ENCODE measurements around the gene ELMOD2. TPM values are rescaled to one million over a fixed set of nuclear protein-coding genes. Genes with fewer than 3 reads are reported as not detected.

ELMOD2 gene
- total and polyA plus RNA-seq, 8 donors: 2.1 to 38.7 (median 8.9) TPM

DNA sequence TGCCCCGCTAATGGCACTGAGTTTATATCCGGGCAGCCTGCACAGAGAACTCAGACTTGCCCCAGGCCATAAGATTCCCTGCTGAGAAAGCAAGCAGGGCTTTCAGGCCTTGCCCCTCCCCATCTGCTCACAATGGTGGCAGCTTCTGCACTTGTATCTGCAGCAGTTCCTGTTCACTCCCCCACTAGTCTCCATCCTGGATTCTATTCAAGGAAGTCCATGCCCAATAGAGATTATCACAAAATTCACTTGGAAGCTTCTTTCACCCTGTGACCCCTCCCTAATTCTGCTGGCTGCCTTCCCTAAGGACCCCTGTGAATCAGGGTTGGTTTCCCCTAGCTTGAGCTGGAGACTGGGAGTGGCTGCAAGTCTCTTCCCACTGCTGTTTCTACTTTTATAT is 79.3 kb downstream of the ELMOD2 start:
- intact Hi-C loops (cut with DNase I; ENCODE audit: low total_unique reads): no loop called here
- DNase-seq: no peak
- Histone ChIP-seq H3K4me3 (no peak overlapping the region), H3K9me3 (no peaks in the 10 kb centered on the region), H3K36me3 (no peaks in the 10 kb centered on the region), H3K27ac (no peak overlapping the region), H3K4me1 (no peaks in the 10 kb centered on the region), H3K27me3 (no peaks in the 10 kb centered on the region)
- WGBS, 5 donors: 45 to 91% (median 89%) methylated on average over 2 of the region's 2 CpGs
- TF ChIP-seq, protein P1, sequence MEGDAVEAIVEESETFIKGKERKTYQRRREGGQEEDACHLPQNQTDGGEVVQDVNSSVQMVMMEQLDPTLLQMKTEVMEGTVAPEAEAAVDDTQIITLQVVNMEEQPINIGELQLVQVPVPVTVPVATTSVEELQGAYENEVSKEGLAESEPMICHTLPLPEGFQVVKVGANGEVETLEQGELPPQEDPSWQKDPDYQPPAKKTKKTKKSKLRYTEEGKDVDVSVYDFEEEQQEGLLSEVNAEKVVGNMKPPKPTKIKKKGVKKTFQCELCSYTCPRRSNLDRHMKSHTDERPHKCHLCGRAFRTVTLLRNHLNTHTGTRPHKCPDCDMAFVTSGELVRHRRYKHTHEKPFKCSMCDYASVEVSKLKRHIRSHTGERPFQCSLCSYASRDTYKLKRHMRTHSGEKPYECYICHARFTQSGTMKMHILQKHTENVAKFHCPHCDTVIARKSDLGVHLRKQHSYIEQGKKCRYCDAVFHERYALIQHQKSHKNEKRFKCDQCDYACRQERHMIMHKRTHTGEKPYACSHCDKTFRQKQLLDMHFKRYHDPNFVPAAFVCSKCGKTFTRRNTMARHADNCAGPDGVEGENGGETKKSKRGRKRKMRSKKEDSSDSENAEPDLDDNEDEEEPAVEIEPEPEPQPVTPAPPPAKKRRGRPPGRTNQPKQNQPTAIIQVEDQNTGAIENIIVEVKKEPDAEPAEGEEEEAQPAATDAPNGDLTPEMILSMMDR (IDR thresholded peaks at IDR 0.05): no peak
- TF ChIP-seq EP300 (IDR thresholded peaks at IDR 0.05): no peak
- TF ChIP-seq POLR2A (IDR thresholded peaks at IDR 0.05): no peak
- no peak for TF ChIP-seq POLR2AphosphoS5 (IDR thresholded peaks at IDR 0.05)

Small RNA genes lying within 50 kb of the gene (small RNA-seq; reads per million reads assigned to genes)
- gene AC108019.1 (0 reads per million in 4 donors), gene RN7SL152P (0 reads per million in 4 donors)

Other genes with a start within 250 kb of the ELMOD2 start
- gene SCOC, start 150.5 kb upstream of the ELMOD2 start, total RNA-seq: 10 to 100 TPM; 28.4 to 75.5 (median 54.3) TPM
- 100 to 1,000 TPM in 1 of 3 donors, 10 to 100 TPM in 2; 55.7 to 108 (median 76.5) TPM for gene SCOC, start 150.5 kb upstream of the ELMOD2 start, polyA plus RNA-seq
- gene CLGN, start 96.5 kb upstream of the ELMOD2 start, total RNA-seq: 1 to 10 TPM in 3 of 5 donors, under 1 TPM in 1, not detected in 1; 0.45 to 7.6 (median 2.2) TPM
- 1 to 10 TPM in 1 of 3 donors, under 1 TPM in 1, not detected in 1; 0.31 to 1.6 TPM for gene CLGN, start 96.5 kb upstream of the ELMOD2 start, polyA plus RNA-seq
- not detected for gene MGAT4D, start 25.9 kb upstream of the ELMOD2 start, total RNA-seq
- not detected for gene MGAT4D, start 25.9 kb upstream of the ELMOD2 start, polyA plus RNA-seq
- under 1 TPM in 1 of 5 donors, not detected in 4; 0.37 TPM for gene UCP1, start 44.8 kb downstream of the ELMOD2 start, total RNA-seq
- not detected for gene UCP1, start 44.8 kb downstream of the ELMOD2 start, polyA plus RNA-seq
- gene TBC1D9, start 232.2 kb downstream of the ELMOD2 start, total RNA-seq: 10 to 100 TPM; 12.1 to 38.2 (median 19.4) TPM
- 10 to 100 TPM in 2 of 3 donors, 1 to 10 TPM in 1; 4.9 to 12.2 (median 11.5) TPM for gene TBC1D9, start 232.2 kb downstream of the ELMOD2 start, polyA plus RNA-seq